Trophoblast cell (in vitro differentiated cells and primary cell): Measurements from ENCODE around the gene ECM2.

Experiments used
- DNase-seq, 2 donors: peaks; one replicate each; pipeline ENCODE4 v3.0.0-alpha.2; 2016
- H2AFZ ChIP-seq: 2 replicates; pipeline ENCODE4 v1.6.1; 2013; ENCODE audit warnings: low read length, moderate library complexity, mild to moderate bottlenecking; ENCODE audit not compliant: insufficient read depth, poor library complexity
- H2AK5ac ChIP-seq: 2 replicates; pipeline ENCODE4 v1.6.1; 2013; ENCODE audit warnings: mild to moderate bottlenecking, low read length
- H2BK120ac ChIP-seq: 2 replicates; pipeline ENCODE4 v1.6.1; 2013; ENCODE audit warnings: low read length, mild to moderate bottlenecking, moderate library complexity; ENCODE audit not compliant: insufficient read depth, poor library complexity
- H2BK12ac ChIP-seq: 2 replicates; pipeline ENCODE4 v1.6.1; 2013; ENCODE audit warnings: mild to moderate bottlenecking, low read length, moderate library complexity
- H2BK5ac ChIP-seq: 2 replicates; pipeline ENCODE4 v1.6.1; 2013; ENCODE audit warnings: low read length, low read depth, moderate library complexity, mild to moderate bottlenecking; ENCODE audit not compliant: poor library complexity
- H3K14ac ChIP-seq: 2 replicates; pipeline ENCODE4 v1.6.1; 2013; ENCODE audit warnings: mild to moderate bottlenecking, low read length
- H3K18ac ChIP-seq: 2 replicates; pipeline ENCODE4 v1.6.1; 2013; ENCODE audit warnings: mild to moderate bottlenecking, low read length
- H3K23ac ChIP-seq: 2 replicates; pipeline ENCODE4 v1.6.1; 2013; ENCODE audit warnings: low read length
- H3K27ac ChIP-seq: 2 replicates; pipeline ENCODE4 v1.5.1; 2013; ENCODE audit warnings: low read depth, mild to moderate bottlenecking, inconsistent platforms, low read length, moderate library complexity
- H3K27me3 ChIP-seq: 2 replicates; pipeline ENCODE4 v1.6.1; 2013; ENCODE audit warnings: inconsistent platforms, mild to moderate bottlenecking, low read length, moderate library complexity; ENCODE audit not compliant: insufficient read depth
- H3K36me3 ChIP-seq, 2 experiments: 1 replicate in 1 of 2; 2 replicates in 1 of 2; pipeline ENCODE4 v1.6.1; 2013; ENCODE audit warnings: low read length in 2 of 2, mild to moderate bottlenecking in 2 of 2, moderate library complexity in 1 of 2; ENCODE audit not compliant: insufficient read depth in 2 of 2, control insufficient read depth in 1 of 2
- H3K4ac ChIP-seq: 2 replicates; pipeline ENCODE4 v1.6.1; 2013; ENCODE audit warnings: low read depth, mild to moderate bottlenecking, low read length, moderate library complexity
- H3K4me1 ChIP-seq, 2 experiments: 1 replicate in 1 of 2; 2 replicates in 1 of 2; pipeline ENCODE4 v1.6.1; 2013; ENCODE audit warnings: low read length in 2 of 2, mild to moderate bottlenecking in 2 of 2, moderate library complexity in 1 of 2; ENCODE audit not compliant: insufficient read depth in 2 of 2, control insufficient read depth in 1 of 2
- H3K4me2 ChIP-seq: 2 replicates; pipeline ENCODE4 v1.6.1; 2013; ENCODE audit warnings: inconsistent platforms, mild to moderate bottlenecking, low read length, moderate library complexity
- H3K4me3 ChIP-seq: 2 replicates; pipeline ENCODE4 v1.5.1; 2013; ENCODE audit warnings: mild to moderate bottlenecking, low read depth, low read length, inconsistent platforms
- H3K79me1 ChIP-seq: one replicate; pipeline ENCODE4 v1.6.1; 2013; ENCODE audit warnings: low read length
- H3K79me2 ChIP-seq: 2 replicates; pipeline ENCODE4 v1.6.1; 2013; ENCODE audit warnings: low read length, mild to moderate bottlenecking; ENCODE audit not compliant: control insufficient read depth, insufficient read depth, poor library complexity
- H3K9ac ChIP-seq: 2 replicates; pipeline ENCODE4 v1.6.1; 2013; ENCODE audit warnings: mild to moderate bottlenecking, low read length
- H3K9me3 ChIP-seq: 2 replicates; pipeline ENCODE4 v1.6.1; 2013; ENCODE audit warnings: low read depth, mild to moderate bottlenecking, control low read depth, inconsistent platforms, low read length; ENCODE audit not compliant: insufficient read depth
- H4K12ac ChIP-seq: 2 replicates; pipeline ENCODE4 v1.6.1; 2013; ENCODE audit warnings: low read depth, mild to moderate bottlenecking, low read length, moderate library complexity
- H4K8ac ChIP-seq: 2 replicates; pipeline ENCODE4 v1.6.1; 2013; ENCODE audit warnings: low read depth, mild to moderate bottlenecking, low read length, moderate library complexity
- H4K91ac ChIP-seq: one replicate; pipeline ENCODE4 v1.6.1; 2013; ENCODE audit warnings: low read depth, mild to moderate bottlenecking, low read length, moderate library complexity
- WGBS: extraction: QIAGEN DNeasy Blood & Tissue Kit; methylation state at CpG from one replicate; pipeline ENCODE4 v1.1.7; 2013; ENCODE audit warnings: missing lambda C conversion rate; ENCODE audit not compliant: insufficient read length, insufficient coverage; ENCODE audit errors: extremely low coverage; 5-methylcytosine and 5-hydroxymethylcytosine counted together

The ECM2 gene

GRCh38 chr9:92522983-92523970 is 12.5 kb downstream of the ECM2 start:
- Histone ChIP-seq H3K23ac (no peak overlapping the region), H3K14ac (no peak overlapping the region), H3K27ac (no peak overlapping the region), H4K8ac (no peak overlapping the region), H3K4me1 (no peaks in the 10 kb centered on the region), H3K27me3 (no peaks in the 10 kb centered on the region), H3K4me2 (no peak overlapping the region), H3K36me3 (no peaks in the 10 kb centered on the region), H3K79me2 (no peaks in the 10 kb centered on the region), H3K4me3 (no peak overlapping the region), H4K91ac (no peak overlapping the region), H2AFZ (no peak overlapping the region), H3K4ac (no peak overlapping the region), H2BK120ac (no peak overlapping the region), H4K12ac (no peak overlapping the region), H3K9ac (no peak overlapping the region), H2BK5ac (no peak overlapping the region), H3K9me3 (no peaks in the 10 kb centered on the region), H2BK12ac (no peak overlapping the region), H2AK5ac (no peak overlapping the region), H3K79me1 (no peaks in the 10 kb centered on the region), H3K18ac (no peak overlapping the region)
- peak; percentile 60 to 78 for DNase-seq
- no CpG with 5 or more reads among the region's 10 CpGs for WGBS

GRCh38 chr9:92520837-92521236 is 15.0 kb downstream of the ECM2 start:
- no peak overlapping the region for H4K8ac ChIP-seq
- no peak overlapping the region for H3K23ac ChIP-seq
- H4K12ac ChIP-seq, result no peak overlapping the region
- no peaks in the 10 kb centered on the region for H3K9me3 ChIP-seq
- H3K79me2 ChIP-seq, result no peaks in the 10 kb centered on the region
- no peak overlapping the region for H3K27ac ChIP-seq
- H2BK5ac ChIP-seq, result no peak overlapping the region
- no peaks in the 10 kb centered on the region for H3K27me3 ChIP-seq
- no CpG with 5 or more reads among the region's 2 CpGs for WGBS
- H3K18ac ChIP-seq, result no peak overlapping the region
- H3K36me3 ChIP-seq, result no peaks in the 10 kb centered on the region
- no peak for DNase-seq
- no peak overlapping the region for H3K4me2 ChIP-seq
- H3K79me1 ChIP-seq, result no peaks in the 10 kb centered on the region
- H4K91ac ChIP-seq, result no peak overlapping the region
- no peak overlapping the region for H2BK120ac ChIP-seq
- no peak overlapping the region for H3K4ac ChIP-seq
- H2AK5ac ChIP-seq, result no peak overlapping the region
- H3K14ac ChIP-seq, result no peak overlapping the region
- no peak overlapping the region for H3K4me3 ChIP-seq
- no peak overlapping the region for H2BK12ac ChIP-seq
- H3K4me1 ChIP-seq, result no peaks in the 10 kb centered on the region
- no peak overlapping the region for H2AFZ ChIP-seq
- H3K9ac ChIP-seq, result no peak overlapping the region

- H3K9ac ChIP-seq, result no peak overlapping the region
- H3K4me2 ChIP-seq, result no peak overlapping the region
- no peak overlapping the region for H3K23ac ChIP-seq
- H2BK12ac ChIP-seq, result no peak overlapping the region
- no peaks in the 10 kb centered on the region for H3K9me3 ChIP-seq
- H3K36me3 ChIP-seq, result no peaks in the 10 kb centered on the region
- no peaks in the 10 kb centered on the region for H3K79me1 ChIP-seq
- no peaks in the 10 kb centered on the region for H3K4me1 ChIP-seq
- H2BK120ac ChIP-seq, result no peak overlapping the region
- H3K4me3 ChIP-seq, result no peak overlapping the region
- no peak overlapping the region for H4K91ac ChIP-seq
- H4K8ac ChIP-seq, result no peak overlapping the region
- H2AK5ac ChIP-seq, result no peak overlapping the region
- no peak overlapping the region for H4K12ac ChIP-seq
- no peak overlapping the region for H3K14ac ChIP-seq
- H3K27me3 ChIP-seq, result no peaks in the 10 kb centered on the region
- no peaks in the 10 kb centered on the region for H3K79me2 ChIP-seq
- H2BK5ac ChIP-seq, result no peak overlapping the region
- no peak overlapping the region for H3K18ac ChIP-seq
- no peak overlapping the region for H3K27ac ChIP-seq
- WGBS, result no CpG with 5 or more reads among the region's 4 CpGs
- no peak overlapping the region for H2AFZ ChIP-seq
- no peak overlapping the region for H3K4ac ChIP-seq
- DNase-seq, result no peak
Measured at GRCh38 chr9:92518199-92518598, 17.6 kb downstream of the ECM2 start.

- Histone ChIP-seq H3K27me3 (no peaks in the 10 kb centered on the region), H3K9ac (no peak overlapping the region), H2BK12ac (no peak overlapping the region), H3K14ac (no peak overlapping the region), H4K12ac (no peak overlapping the region), H3K4me1 (no peaks in the 10 kb centered on the region), H3K9me3 (no peaks in the 10 kb centered on the region), H3K79me2 (no peaks in the 10 kb centered on the region), H3K23ac (no peak overlapping the region), H3K4me3 (no peak overlapping the region), H2AK5ac (no peak overlapping the region), H4K8ac (no peak overlapping the region), H3K79me1 (no peaks in the 10 kb centered on the region), H3K4me2 (no peak overlapping the region), H3K18ac (no peak overlapping the region), H4K91ac (no peak overlapping the region), H3K27ac (no peak overlapping the region), H2AFZ (no peak overlapping the region), H3K36me3 (no peaks in the 10 kb centered on the region), H2BK120ac (no peak overlapping the region), H2BK5ac (no peak overlapping the region), H3K4ac (no peak overlapping the region)
- WGBS, result no CpG with 5 or more reads among the region's 3 CpGs
- no peak for DNase-seq
Measured at GRCh38 chr9:92517046-92517445, 18.7 kb downstream of the ECM2 start.
